GM12801 (cell line): ENCODE data around the gene JUND.

Experiments used
- TF ChIP-seq, protein P1 (sequence below): IDR thresholded peaks from one replicate; pipeline ENCODE4 v1.5.1; 2011; ENCODE audit warnings: control low read depth; ENCODE audit not compliant: insufficient read length; ENCODE audit errors: extremely low read depth

Gene JUND

DNA sequence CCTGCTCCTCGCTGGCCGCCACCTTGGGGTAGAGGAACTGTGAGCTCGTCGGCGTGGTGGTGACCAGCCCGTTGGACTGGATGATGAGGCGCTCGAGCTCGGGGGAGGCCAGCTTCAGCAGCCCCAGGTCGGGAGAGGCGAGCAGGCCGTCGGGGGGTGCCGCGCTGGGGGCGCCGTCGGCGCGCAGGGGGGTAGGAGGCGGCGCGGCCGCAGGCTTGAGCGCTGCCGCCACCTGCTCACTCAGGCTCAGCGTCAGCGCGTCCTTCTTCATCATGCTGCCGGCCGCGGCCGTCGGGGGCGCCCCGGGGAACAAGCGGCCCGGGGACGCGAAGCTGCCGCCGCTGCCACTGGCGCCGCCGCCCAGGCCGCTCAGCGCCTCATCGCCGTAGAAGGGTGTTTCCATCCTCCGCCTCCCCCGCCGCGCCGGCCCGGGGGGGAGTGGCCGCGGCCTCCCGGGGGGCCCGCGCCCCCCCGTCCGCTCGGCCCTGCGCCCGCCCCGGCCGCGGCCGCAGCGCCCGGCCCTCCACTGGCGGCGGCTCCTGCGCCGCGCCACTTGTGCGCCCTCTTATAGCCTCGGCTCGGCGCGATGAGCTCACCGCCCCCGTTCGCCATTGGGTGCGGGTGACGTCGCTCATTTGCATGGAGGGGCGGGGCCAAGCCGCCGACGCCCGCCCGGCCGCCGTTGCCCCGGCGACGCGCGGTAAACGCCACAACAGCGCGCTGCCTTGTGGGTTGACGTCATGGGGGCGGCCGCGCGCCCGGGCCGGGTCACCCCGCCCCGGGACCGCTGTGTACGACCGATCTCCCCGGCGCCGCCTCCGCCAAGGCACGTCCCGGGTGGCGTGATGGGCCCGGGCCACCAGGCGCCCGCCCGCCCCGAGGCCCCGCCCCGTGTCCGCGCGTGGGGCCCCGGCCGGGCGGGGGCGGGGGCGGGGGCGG, at the start of gene JUND:
JUND (minus strand) TSS at position 541 of the 939 bp plus-strand sequence; CDS start at position 403, 138 bp downstream.
- TF ChIP-seq, protein P1, sequence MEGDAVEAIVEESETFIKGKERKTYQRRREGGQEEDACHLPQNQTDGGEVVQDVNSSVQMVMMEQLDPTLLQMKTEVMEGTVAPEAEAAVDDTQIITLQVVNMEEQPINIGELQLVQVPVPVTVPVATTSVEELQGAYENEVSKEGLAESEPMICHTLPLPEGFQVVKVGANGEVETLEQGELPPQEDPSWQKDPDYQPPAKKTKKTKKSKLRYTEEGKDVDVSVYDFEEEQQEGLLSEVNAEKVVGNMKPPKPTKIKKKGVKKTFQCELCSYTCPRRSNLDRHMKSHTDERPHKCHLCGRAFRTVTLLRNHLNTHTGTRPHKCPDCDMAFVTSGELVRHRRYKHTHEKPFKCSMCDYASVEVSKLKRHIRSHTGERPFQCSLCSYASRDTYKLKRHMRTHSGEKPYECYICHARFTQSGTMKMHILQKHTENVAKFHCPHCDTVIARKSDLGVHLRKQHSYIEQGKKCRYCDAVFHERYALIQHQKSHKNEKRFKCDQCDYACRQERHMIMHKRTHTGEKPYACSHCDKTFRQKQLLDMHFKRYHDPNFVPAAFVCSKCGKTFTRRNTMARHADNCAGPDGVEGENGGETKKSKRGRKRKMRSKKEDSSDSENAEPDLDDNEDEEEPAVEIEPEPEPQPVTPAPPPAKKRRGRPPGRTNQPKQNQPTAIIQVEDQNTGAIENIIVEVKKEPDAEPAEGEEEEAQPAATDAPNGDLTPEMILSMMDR, result no peak

DNA sequence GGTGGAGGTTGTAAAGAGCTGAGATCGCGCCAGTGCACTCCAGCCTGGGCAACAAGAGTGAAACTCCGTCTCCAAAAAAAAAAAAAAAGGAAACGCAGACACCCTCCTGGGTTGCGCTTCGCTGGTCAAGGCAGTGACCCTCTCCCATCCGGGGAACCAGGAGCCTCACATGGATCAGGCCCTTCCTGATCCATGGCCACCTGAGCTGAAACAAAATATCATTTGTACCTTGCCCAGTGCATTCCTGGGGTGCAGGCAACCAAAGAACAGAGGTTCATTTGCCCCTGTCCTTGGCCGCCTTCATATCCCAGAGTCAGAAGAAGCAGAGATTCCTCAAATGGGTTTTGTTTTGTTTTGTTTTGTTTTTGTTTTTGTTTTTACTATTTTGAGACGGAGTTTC, 49.4 kb upstream of the JUND start:
- TF ChIP-seq, protein P1, result no peak

DNA sequence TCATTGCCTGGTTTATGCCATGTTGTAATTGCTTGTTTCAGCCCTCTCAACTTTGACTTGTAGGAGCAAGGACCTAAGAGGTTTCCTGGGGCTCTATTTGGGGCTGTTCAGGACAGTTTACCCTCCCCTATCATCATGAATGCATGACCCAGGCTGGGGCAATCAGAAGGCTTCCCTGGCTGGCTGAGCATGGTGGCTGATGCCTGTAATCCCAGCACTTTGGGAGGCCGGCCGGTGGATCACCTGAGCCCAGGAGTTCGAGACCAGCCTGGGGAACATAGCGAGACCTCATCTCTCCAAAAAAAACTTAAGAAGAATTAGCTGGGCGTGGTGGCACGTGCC, 47.6 kb upstream of the JUND start:
- TF ChIP-seq, protein P1, result no peak

DNA sequence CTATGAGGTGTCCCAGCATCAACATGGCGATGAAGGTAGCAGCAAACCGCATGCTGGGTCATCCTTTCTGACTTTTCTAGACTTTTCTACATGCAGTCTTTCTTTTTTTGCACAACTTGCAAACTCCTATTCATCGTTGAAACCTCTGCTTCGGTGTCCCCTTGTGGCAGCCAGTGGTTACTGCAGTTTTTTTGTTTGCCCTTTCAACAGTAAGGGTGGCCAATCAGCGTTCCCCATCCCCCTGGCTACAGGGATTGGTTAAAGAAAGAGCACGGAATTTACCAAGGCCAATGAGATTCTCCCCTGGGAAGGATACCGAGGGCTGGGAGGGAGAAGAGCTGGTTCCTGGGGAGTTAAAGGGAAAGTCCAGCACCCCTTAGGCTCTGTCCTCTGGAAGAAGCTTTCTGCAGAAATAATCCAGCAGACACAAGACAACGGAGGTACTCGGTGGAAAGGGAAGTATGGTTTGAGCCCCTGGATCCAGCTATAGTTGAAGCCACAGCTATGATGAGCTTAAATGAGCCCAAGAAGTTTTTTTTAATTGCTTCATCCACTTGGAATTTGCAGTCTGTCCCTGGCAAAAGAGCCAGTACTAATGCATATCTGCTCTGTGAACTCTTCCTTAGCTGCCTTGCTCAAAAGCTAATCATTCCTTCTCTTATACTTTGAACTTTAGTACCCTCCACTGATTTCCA, 47.1 kb upstream of the JUND start:
- TF ChIP-seq, protein P1, result peak; percentile 7

DNA sequence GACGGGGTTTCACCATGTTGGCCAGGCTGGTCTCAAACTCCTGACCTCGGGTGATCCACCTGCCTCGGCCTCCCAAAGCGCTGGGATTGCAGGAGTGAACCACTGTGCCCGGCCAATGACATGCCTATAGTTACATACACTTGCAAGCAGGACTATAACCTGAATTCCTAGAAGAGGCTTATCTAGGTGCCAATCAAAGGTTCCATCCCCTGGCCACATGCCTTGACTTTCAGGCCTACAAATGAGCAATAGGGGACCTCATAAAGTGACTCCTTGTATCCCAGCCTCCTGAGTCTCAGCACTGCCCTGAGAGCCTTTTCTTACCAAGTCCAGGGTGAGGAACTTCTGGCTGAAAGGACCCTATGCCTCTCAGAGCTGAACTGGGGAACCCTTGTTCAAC, 45.4 kb upstream of the JUND start:
- TF ChIP-seq, protein P1, result no peak

DNA sequence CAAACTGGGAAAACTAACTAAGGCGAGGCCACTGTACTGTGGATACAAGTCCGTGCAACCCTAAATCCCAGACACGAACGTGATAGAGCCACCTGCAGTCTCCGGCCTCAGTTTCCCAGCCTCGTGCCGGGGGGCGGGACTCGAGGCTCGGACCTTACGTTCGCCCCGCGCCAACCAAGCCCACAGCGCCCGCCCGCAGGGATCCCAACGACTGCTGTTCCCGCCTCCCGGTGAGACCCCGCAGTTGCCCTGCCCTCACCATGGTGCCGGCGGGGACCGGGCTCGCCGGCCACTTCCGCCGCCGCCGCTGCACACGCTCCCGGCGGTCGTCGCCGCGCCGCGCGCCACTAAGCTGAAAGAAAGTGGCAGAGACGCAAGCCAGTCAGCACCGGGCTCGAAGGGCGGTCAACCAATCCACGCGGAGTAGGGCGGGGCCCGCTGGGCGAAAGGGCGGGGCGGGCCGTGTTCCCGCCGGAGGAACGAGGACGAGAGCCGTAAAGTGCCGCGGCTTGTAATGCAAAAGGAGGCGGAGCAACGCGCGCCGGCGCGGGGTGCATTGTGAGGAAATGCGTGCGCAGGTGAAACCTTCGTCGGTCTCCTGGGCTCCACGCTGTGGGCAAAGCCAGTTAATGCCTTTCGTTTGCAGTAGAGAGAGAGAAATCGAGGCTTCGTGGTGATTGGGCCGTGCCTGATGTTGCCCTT, 41.5 kb upstream of the JUND start, which contains the start of gene LSM4:
LSM4 (minus strand) TSS at position 318 of the 702 bp plus-strand sequence; CDS start at position 262, 56 bp downstream.
- TF ChIP-seq, protein P1, result no peak

DNA sequence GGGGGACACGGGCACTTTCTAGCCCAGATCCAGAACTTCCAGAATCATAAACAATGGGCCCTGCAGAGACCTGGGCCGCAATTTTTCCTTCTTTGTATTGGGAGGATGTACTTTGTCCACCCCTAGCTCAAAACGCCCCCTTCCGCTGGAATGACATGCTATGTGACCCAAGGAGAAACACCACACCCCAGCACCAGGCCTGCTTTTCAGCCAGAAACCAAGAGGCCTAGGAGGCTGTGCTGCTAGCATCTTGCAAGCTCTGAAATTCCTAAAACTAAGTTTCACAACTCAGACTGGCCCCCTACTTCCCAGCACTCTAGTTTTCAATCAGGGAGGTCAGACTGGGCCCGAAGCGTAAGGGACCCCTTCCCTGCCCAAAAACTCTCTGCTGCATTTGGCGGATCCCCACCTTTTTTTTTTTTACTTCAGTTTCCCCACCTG, 40.9 kb upstream of the JUND start:
- TF ChIP-seq, protein P1, result no peak
